DND-41 (cell line): ENCODE data around the gene SLC35E3.
"Not testable (repeated sequence)": the region's sequence is repeated elsewhere in the genome, so short reads cannot be mapped to it uniquely, and the experiment has no call there.

ENCODE experiments used
- EZH2 ChIP-seq: IDR thresholded peaks from 3 replicates; pipeline ENCODE4 v1.6.1; 2012; ENCODE audit warnings: borderline replicate concordance, low read depth, mild to moderate bottlenecking, moderate library complexity, low read length, inconsistent platforms; ENCODE audit not compliant: severe bottlenecking
- TF ChIP-seq, protein P1 (sequence below): IDR thresholded peaks from 2 replicates; pipeline ENCODE4 v1.5.1; 2012; ENCODE audit warnings: borderline replicate concordance, low read length, moderate library complexity, mild to moderate bottlenecking; ENCODE audit not compliant: poor library complexity, severe bottlenecking; ENCODE audit errors: extremely low read depth

DNA sequence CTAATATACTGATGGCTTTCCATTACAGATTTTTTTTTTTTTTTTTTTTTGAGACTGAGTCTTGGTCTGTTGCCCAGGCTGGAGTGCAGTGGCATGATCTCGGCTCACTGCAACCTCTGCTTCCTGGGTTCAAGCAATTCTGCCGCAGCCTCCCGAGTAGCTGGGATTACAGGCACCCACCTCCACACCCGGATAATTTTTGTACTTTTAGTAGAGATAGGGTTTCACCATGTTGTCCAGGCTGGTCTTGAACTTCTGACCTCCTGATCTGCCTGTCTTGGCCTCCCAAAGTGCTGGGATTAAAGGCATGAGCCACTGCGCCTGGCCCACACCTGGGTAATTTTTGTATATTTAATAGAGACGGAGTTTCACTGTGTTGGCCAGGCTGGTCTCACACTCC is 65.6 kb downstream of the SLC35E3 start:
- TF ChIP-seq EZH2, result not testable (repeated sequence)
- TF ChIP-seq, protein P1, sequence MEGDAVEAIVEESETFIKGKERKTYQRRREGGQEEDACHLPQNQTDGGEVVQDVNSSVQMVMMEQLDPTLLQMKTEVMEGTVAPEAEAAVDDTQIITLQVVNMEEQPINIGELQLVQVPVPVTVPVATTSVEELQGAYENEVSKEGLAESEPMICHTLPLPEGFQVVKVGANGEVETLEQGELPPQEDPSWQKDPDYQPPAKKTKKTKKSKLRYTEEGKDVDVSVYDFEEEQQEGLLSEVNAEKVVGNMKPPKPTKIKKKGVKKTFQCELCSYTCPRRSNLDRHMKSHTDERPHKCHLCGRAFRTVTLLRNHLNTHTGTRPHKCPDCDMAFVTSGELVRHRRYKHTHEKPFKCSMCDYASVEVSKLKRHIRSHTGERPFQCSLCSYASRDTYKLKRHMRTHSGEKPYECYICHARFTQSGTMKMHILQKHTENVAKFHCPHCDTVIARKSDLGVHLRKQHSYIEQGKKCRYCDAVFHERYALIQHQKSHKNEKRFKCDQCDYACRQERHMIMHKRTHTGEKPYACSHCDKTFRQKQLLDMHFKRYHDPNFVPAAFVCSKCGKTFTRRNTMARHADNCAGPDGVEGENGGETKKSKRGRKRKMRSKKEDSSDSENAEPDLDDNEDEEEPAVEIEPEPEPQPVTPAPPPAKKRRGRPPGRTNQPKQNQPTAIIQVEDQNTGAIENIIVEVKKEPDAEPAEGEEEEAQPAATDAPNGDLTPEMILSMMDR, result not testable (repeated sequence)
